ENCODE results near the gene SLCO1B3.

The SLCO1B3 gene

GRCh38 chr12:20963303-20963702 is 152.8 kb downstream of the SLCO1B3 start:
- Mint-ChIP-seq H3K9me3 (peaks cover 5% of the 10 kb centered on the region), H3K4me1 (ENCODE audit: low read depth) (no peaks in the 10 kb centered on the region), H3K27me3 (ENCODE audit: low read depth) (no peaks in the 10 kb centered on the region), H3K27ac (no peak overlapping the region), H3K4me3 (no peak overlapping the region), H3K36me3 (ENCODE audit: low read depth) (no peaks in the 10 kb centered on the region)

GRCh38 chr12:20963762-20964161 is 153.3 kb downstream of the SLCO1B3 start:
- Mint-ChIP-seq H3K9me3 (peaks cover 5% of the 10 kb centered on the region), H3K36me3 (ENCODE audit: low read depth) (no peaks in the 10 kb centered on the region), H3K27ac (no peak overlapping the region), H3K4me3 (no peak overlapping the region), H3K27me3 (ENCODE audit: low read depth) (no peaks in the 10 kb centered on the region), H3K4me1 (ENCODE audit: low read depth) (no peaks in the 10 kb centered on the region)
